A673 (cell line): ENCODE measurements around the gene CCDC33.

Experiments used
- CTCF ChIP-seq: fragments of 300-800, 200-600 bp; sonication (generic); conservative IDR thresholded peaks from 2 replicates; pipeline ENCODE4 v1.5.1; 2017; ENCODE audit warnings: low read depth, mild to moderate bottlenecking, antibody characterized with exemption, low read length, moderate library complexity, mixed read lengths
- EZH2 ChIP-seq: fragments of 200-600 bp; sonication (generic); IDR thresholded peaks from 2 replicates; pipeline ENCODE4 v1.6.1; 2017; ENCODE audit warnings: borderline replicate concordance, low read depth, mild to moderate bottlenecking, mixed read lengths, antibody characterized with exemption, low read length; ENCODE audit not compliant: poor library complexity, severe bottlenecking

- no peak for TF ChIP-seq EZH2
- no peak for TF ChIP-seq CTCF
Measured at GRCh38 chr15:74384881-74385643, 148.9 kb downstream of the CCDC33 start.
